Ecto neural progenitor cell (in vitro differentiated cells): ENCODE measurements around the gene RASAL3.
"Not testable (repeated sequence)": the region's sequence is repeated elsewhere in the genome, so short reads cannot be mapped to it uniquely, and the experiment has no call there.

Source experiments
- DNase-seq: peaks from one replicate; pipeline ENCODE4 v3.0.0-alpha.2; 2018; ENCODE audit warnings: low spot score

The RASAL3 gene

GRCh38 chr19:15421136-15421695 lies 43.1 kb downstream of the RASAL3 start:
- no peak for DNase-seq

GRCh38 chr19:15419413-15420025 lies 44.8 kb downstream of the RASAL3 start:
- DNase-seq, result no peak

GRCh38 chr19:15418579-15419412 lies 45.5 kb downstream of the RASAL3 start, which contains the start of gene AKAP8L:
Gene AKAP8L (minus strand): TSS chr19:15418988. CDS start chr19:15418923, 65 bp downstream.
- peak; percentile 98 for DNase-seq

GRCh38 chr19:15418231-15418578 lies 46.1 kb downstream of the RASAL3 start:
- no peak for DNase-seq

- no peak for DNase-seq
These were observed 46.6 kb downstream of the RASAL3 start for GRCh38 chr19:15417699-15418098.

- no peak for DNase-seq
These were observed 51.5 kb downstream of the RASAL3 start for GRCh38 chr19:15412832-15413231.

GRCh38 chr19:15411351-15411750 lies 53.0 kb downstream of the RASAL3 start:
- DNase-seq, result not testable (repeated sequence)

GRCh38 chr19:15404780-15405211 lies 59.5 kb downstream of the RASAL3 start:
- DNase-seq, result no peak

- no peak for DNase-seq
These were observed 60.1 kb downstream of the RASAL3 start for GRCh38 chr19:15404097-15404779.

- DNase-seq, result no peak
These were observed 61.2 kb downstream of the RASAL3 start for GRCh38 chr19:15403151-15403531.

- no peak for DNase-seq
These were observed 61.8 kb downstream of the RASAL3 start for GRCh38 chr19:15402411-15403150.
